SK-N-SH (cell line): ENCODE results near the gene ERC2. TPM values are rescaled to one million over a fixed set of nuclear protein-coding genes. Genes with fewer than 3 reads are reported as not detected.

Experiments used
- CTCF ChIA-PET: fragments of 300-600, 350-600 bp; formaldehyde crosslinking; extraction: SDS; loops from one replicate; lab custom pipeline; 2021; lab: Yijun Ruan, JAX
- POLR2A ChIA-PET: fragments of 350-600 bp; sonication (Branson Sonifier 250); formaldehyde crosslinking; extraction: SDS; loops from one replicate; lab custom pipeline; 2020; ENCODE audit warnings: antibody characterized with exemption, inconsistent platforms; lab: Yijun Ruan, JAX
- DNase-seq: peaks from one replicate; pipeline ENCODE4 v3.0.0; 2012
- H2AFZ ChIP-seq: fragments of 200-600 bp; sonication (generic); 2 replicates; pipeline ENCODE4 v1.8.1; 2016; ENCODE audit warnings: antibody characterized with exemption, mild to moderate bottlenecking, low read depth
- H3F3A ChIP-seq: fragments of 200-600 bp; sonication (generic); replicated peaks from 2 replicates; pipeline ENCODE3; 2016; ENCODE audit warnings: antibody characterized with exemption, mild to moderate bottlenecking; ENCODE audit not compliant: insufficient read depth
- H3K27ac ChIP-seq, 2 experiments: fragments of 200-500 bp in 1 of 2; fragments of 200-600 bp in 1 of 2; sonication (Bioruptor generic) in 1 of 2; sonication (generic), shearing (Covaris generic) in 1 of 2; 2 replicates each; pipeline versions ENCODE4 v1.5.1 to v1.6.1; 2014 to 2016; ENCODE audit warnings: low read depth in 2 of 2, inconsistent platforms in 1 of 2, low read length in 1 of 2, mild to moderate bottlenecking in 1 of 2, mixed read lengths in 1 of 2
- H3K27me3 ChIP-seq: fragments of 200-600 bp; sonication (generic), shearing (Covaris generic); 2 replicates; pipeline ENCODE4 v1.6.1; 2016; ENCODE audit warnings: mixed run types; ENCODE audit not compliant: insufficient read depth
- H3K36me3 ChIP-seq, 2 experiments: fragments of 200-500 bp in 1 of 2; fragments of 200-600 bp in 1 of 2; sonication (Bioruptor generic) in 1 of 2; sonication (generic) in 1 of 2; replicated peaks in 1 of 2; 2 replicates each; pipeline versions ENCODE3 to v1.5.1; 2014 to 2016; ENCODE audit warnings: low read length in 1 of 2, mild to moderate bottlenecking in 1 of 2; ENCODE audit not compliant: insufficient read depth in 2 of 2, control insufficient read depth in 1 of 2
- H3K4me1 ChIP-seq, 2 experiments: fragments of 200-500 bp in 1 of 2; fragments of 200-600 bp in 1 of 2; sonication (Bioruptor generic) in 1 of 2; sonication (generic), shearing (Covaris generic) in 1 of 2; 2 replicates each; pipeline versions ENCODE4 v1.5.1 to v1.6.1; 2014 to 2016; ENCODE audit warnings: low read depth in 1 of 2, low read length in 1 of 2, mixed run types in 1 of 2; ENCODE audit not compliant: insufficient read depth in 2 of 2, control insufficient read depth in 1 of 2
- H3K4me2 ChIP-seq: fragments of 200-600 bp; sonication (generic), shearing (Covaris generic); 2 replicates; pipeline ENCODE4 v1.6.1; 2017; ENCODE audit warnings: mixed run types
- H3K4me3 ChIP-seq, 2 experiments: fragments of 200-500 bp in 1 of 2; fragments of 200-600 bp in 1 of 2; sonication (Bioruptor generic) in 1 of 2; sonication (generic), shearing (Covaris generic) in 1 of 2; 2 replicates each; pipeline versions ENCODE4 v1.5.1 to v1.8.1; 2014 to 2016; ENCODE audit warnings: low read depth in 2 of 2, inconsistent platforms in 1 of 2, low read length in 1 of 2, mild to moderate bottlenecking in 1 of 2, mixed read lengths in 1 of 2, moderate library complexity in 1 of 2
- H3K79me2 ChIP-seq: fragments of 200-600 bp; sonication (generic); 2 replicates; pipeline ENCODE4 v1.8.1; 2017; ENCODE audit warnings: mild to moderate bottlenecking; ENCODE audit not compliant: insufficient read depth
- H3K9ac ChIP-seq: fragments of 200-600 bp; sonication (generic); 2 replicates; pipeline ENCODE4 v1.6.1; 2017; ENCODE audit warnings: mixed run types
- H3K9me2 ChIP-seq: fragments of 200-600 bp; sonication (generic); 2 replicates; pipeline ENCODE4 v1.6.1; 2017; ENCODE audit warnings: mixed run types
- H3K9me3 ChIP-seq: fragments of 200-600 bp; sonication (generic); 2 replicates; pipeline ENCODE4 v1.6.1; 2017; ENCODE audit warnings: mixed run types, mild to moderate bottlenecking, moderate library complexity
- H4K20me1 ChIP-seq: fragments of 200-600 bp; sonication (generic); 2 replicates; pipeline ENCODE4 v1.6.1; 2017; ENCODE audit warnings: mild to moderate bottlenecking, mixed run types; ENCODE audit not compliant: insufficient read depth
- CHD2 ChIP-seq: fragments of 150-350 bp; IDR thresholded peaks from 2 replicates; pipeline ENCODE4 v1.6.1; 2018; ENCODE audit warnings: low read length; ENCODE audit not compliant: partially characterized antibody
- CTCF ChIP-seq: fragments of 200-600 bp; sonication (generic); IDR thresholded peaks from 2 replicates; pipeline ENCODE4 v1.6.1; 2017; ENCODE audit warnings: antibody characterized with exemption, mild to moderate bottlenecking, moderate library complexity
- EP300 ChIP-seq, 2 experiments: IDR thresholded peaks; 2 replicates each; pipeline versions ENCODE4 v1.4.0 to v1.6.1; 2012; ENCODE audit warnings: borderline replicate concordance in 1 of 2, low read depth in 1 of 2, low read length in 1 of 2
- EZH2phosphoT487 ChIP-seq: fragments of 200-600 bp; sonication (generic); IDR thresholded peaks from 2 replicates; pipeline ENCODE4 v1.6.1; 2017; ENCODE audit warnings: low read depth, mixed run types, mild to moderate bottlenecking, antibody characterized with exemption, moderate library complexity, borderline replicate concordance
- FOSL2 ChIP-seq: IDR thresholded peaks from 2 replicates; pipeline ENCODE4 v1.4.0; 2012; ENCODE audit warnings: low read depth, mild to moderate bottlenecking, moderate library complexity, borderline replicate concordance
- FOXJ3 ChIP-seq: sonication (generic); formaldehyde crosslinking; IDR thresholded peaks from 2 replicates; pipeline ENCODE4 v1.5.1; 2020; ENCODE audit warnings: mild to moderate bottlenecking, missing genetic modification reagents
- FOXM1 ChIP-seq: IDR thresholded peaks from 2 replicates; pipeline ENCODE4 v1.4.0; 2012; ENCODE audit warnings: low read depth, mild to moderate bottlenecking
- GABPA ChIP-seq: IDR thresholded peaks from 2 replicates; pipeline ENCODE4 v1.4.0; 2012; ENCODE audit warnings: low read depth, mild to moderate bottlenecking
- IRF3 ChIP-seq: fragments of 150-350 bp; IDR thresholded peaks from 2 replicates; pipeline ENCODE4 v1.6.1; 2016; ENCODE audit warnings: mild to moderate bottlenecking, low read depth, low read length
- MXI1 ChIP-seq: IDR thresholded peaks from 2 replicates; pipeline ENCODE4 v1.6.1; 2012; ENCODE audit warnings: mild to moderate bottlenecking, low read depth, low read length, improper control_type of control experiment
- NFIC ChIP-seq: IDR thresholded peaks from 2 replicates; pipeline ENCODE4 v1.4.0; 2012; ENCODE audit warnings: borderline replicate concordance
- RAD21 ChIP-seq: IDR thresholded peaks from 2 replicates; pipeline ENCODE4 v1.6.1; 2012; ENCODE audit warnings: mild to moderate bottlenecking, low read length
- RFX5 ChIP-seq: IDR thresholded peaks from 2 replicates; pipeline ENCODE4 v1.6.1; 2012; ENCODE audit warnings: mild to moderate bottlenecking, improper control_type of control experiment, low read length
- TEAD4 ChIP-seq: IDR thresholded peaks from 2 replicates; pipeline ENCODE4 v1.4.0; 2012; ENCODE audit warnings: mild to moderate bottlenecking, borderline replicate concordance; ENCODE audit not compliant: insufficient read depth
- USF1 ChIP-seq: IDR thresholded peaks from 2 replicates; pipeline ENCODE4 v1.4.0; 2012; ENCODE audit warnings: low read depth, borderline replicate concordance
- USF2 ChIP-seq: fragments of 150-350 bp; IDR thresholded peaks from 2 replicates; pipeline ENCODE4 v1.6.1; 2017; ENCODE audit warnings: antibody characterized with exemption, low read length, low read depth, borderline replicate concordance
- YY1 ChIP-seq: IDR thresholded peaks from 2 replicates; pipeline ENCODE4 v1.4.0; 2012; ENCODE audit warnings: low read depth, mild to moderate bottlenecking
- WGBS: methylation state at CpG from one replicate; pipeline ENCODE4 v1.1.6; 2017; ENCODE audit warnings: low lambda C conversion rate; 5-methylcytosine and 5-hydroxymethylcytosine counted together
- polyA plus RNA-seq, 3 experiments: library from polyadenylated mRNA; depleted of rRNA; stranded (reverse); fragments of >200 nt; gene quantifications; 2 replicates each; pipeline ENCODE4 v1.2.3, GENCODE V29; 2012

ERC2 gene
- polyA plus RNA-seq, 1 of the 3 experiments (the other 2 are of a cell fraction): 1.6 TPM

- Histone ChIP-seq H3K27ac (no peak overlapping the region), H3K27me3 (no peaks in the 10 kb centered on the region), H3K79me2 (no peaks in the 10 kb centered on the region), H3K4me1 (no peaks in the 10 kb centered on the region), H3K4me2 (no peak overlapping the region), H3K9ac (no peak overlapping the region), H3F3A (no peaks in the 10 kb centered on the region), H3K9me3 (no peaks in the 10 kb centered on the region), H3K36me3 (no peaks in the 10 kb centered on the region), H2AFZ (no peak overlapping the region), H3K9me2 (no peaks in the 10 kb centered on the region), H3K4me3 (no peak overlapping the region), H4K20me1 (no peaks in the 10 kb centered on the region)
- 80% methylated on average over 2 of the region's 2 CpGs for WGBS
- ChIA-PET POLR2A (no interaction called here), CTCF (interaction anchor here (1.2 kb wide), 1 partner anchor 10 kb away, joined by 7 read pairs; no protein-coding TSS in a partner anchor)
- TF ChIP-seq FOXJ3 (CRISPR knock-in tag) (no peak), FOXM1 (no peak), USF1 (no peak), MXI1 (no peak), TEAD4 (no peak), FOSL2 (no peak), EP300 (IDR thresholded peaks at IDR 0.05; ENCODE audit: borderline replicate concordance in 1 of 2, low read depth in 1 of 2, low read length in 1 of 2) (no peak), CTCF (no peak), NFIC (no peak), RFX5 (no peak), GABPA (no peak), EZH2phosphoT487 (no peak), RAD21 (no peak), CHD2 (no peak), YY1 (no peak), USF2 (no peak), IRF3 (no peak)
- DNase-seq: no peak
Measured at GRCh38 chr3:55756976-55757375, 711.3 kb downstream of the ERC2 start.
